H9 (cell line): ENCODE results near the gene RYR3. TPM values are rescaled to one million over a fixed set of nuclear protein-coding genes. Genes with fewer than 3 reads are reported as not detected.

Source experiments
- DNase-seq: peaks from one replicate; pipeline ENCODE4 v3.0.0-alpha.2; 2017
- H2AFZ ChIP-seq: one replicate; pipeline ENCODE4 v1.6.1; 2013; ENCODE audit warnings: mild to moderate bottlenecking, low read length, control low read depth, moderate library complexity
- H2AK5ac ChIP-seq: 2 replicates; pipeline ENCODE4 v1.6.1; 2013; ENCODE audit warnings: low read length, control low read depth, mixed read lengths; ENCODE audit not compliant: insufficient read length
- H2BK120ac ChIP-seq: one replicate; pipeline ENCODE4 v1.6.1; 2013; ENCODE audit warnings: low read depth, mild to moderate bottlenecking, low read length, control low read depth, inconsistent platforms; ENCODE audit not compliant: poor library complexity, severe bottlenecking
- H2BK12ac ChIP-seq: 2 replicates; pipeline ENCODE4 v1.6.1; 2013; ENCODE audit warnings: low read length, control low read depth, mixed read lengths, low read depth; ENCODE audit not compliant: insufficient read length
- H2BK15ac ChIP-seq: 2 replicates; pipeline ENCODE4 v1.6.1; 2013; ENCODE audit warnings: low read depth, low read length, control low read depth
- H2BK20ac ChIP-seq: one replicate; pipeline ENCODE4 v1.6.1; 2013; ENCODE audit warnings: low read depth, mild to moderate bottlenecking, low read length, control low read depth, inconsistent platforms; ENCODE audit not compliant: poor library complexity, severe bottlenecking
- H2BK5ac ChIP-seq: 2 replicates; pipeline ENCODE4 v1.6.1; 2013; ENCODE audit warnings: low read length, control low read depth, mixed read lengths; ENCODE audit not compliant: insufficient read length
- H3K14ac ChIP-seq: 2 replicates; pipeline ENCODE4 v1.6.1; 2013; ENCODE audit warnings: low read length, control low read depth; ENCODE audit not compliant: insufficient read depth
- H3K18ac ChIP-seq: 2 replicates; pipeline ENCODE4 v1.6.1; 2013; ENCODE audit warnings: low read depth, mild to moderate bottlenecking, mixed read lengths, low read length, control low read depth; ENCODE audit not compliant: insufficient read length
- H3K23ac ChIP-seq: 2 replicates; pipeline ENCODE4 v1.6.1; 2013; ENCODE audit warnings: low read length, control low read depth, mixed read lengths, low read depth; ENCODE audit not compliant: insufficient read length
- H3K23me2 ChIP-seq: 2 replicates; pipeline ENCODE4 v1.6.1; 2013; ENCODE audit warnings: low read depth, mild to moderate bottlenecking, mixed read lengths, low read length, control low read depth; ENCODE audit not compliant: insufficient read length, poor library complexity, severe bottlenecking
- H3K27ac ChIP-seq: 2 replicates; pipeline ENCODE4 v1.5.1; 2013; ENCODE audit warnings: low read length, control low read depth, mixed read lengths, low read depth; ENCODE audit not compliant: insufficient read length
- H3K27me3 ChIP-seq: 2 replicates; pipeline ENCODE4 v1.6.1; 2013; ENCODE audit warnings: low read length, control low read depth, inconsistent platforms; ENCODE audit not compliant: insufficient read depth
- H3K4ac ChIP-seq: 2 replicates; pipeline ENCODE4 v1.6.1; 2013; ENCODE audit warnings: low read depth, mild to moderate bottlenecking, control low read depth, inconsistent platforms, low read length, moderate library complexity
- H3K4me1 ChIP-seq: 2 replicates; pipeline ENCODE4 v1.6.1; 2013; ENCODE audit warnings: low read length, control low read depth, inconsistent platforms; ENCODE audit not compliant: insufficient read depth
- H3K4me2 ChIP-seq: 2 replicates; pipeline ENCODE4 v1.6.1; 2013; ENCODE audit warnings: low read length, control low read depth, mixed read lengths; ENCODE audit not compliant: insufficient read length, insufficient read depth
- H3K56ac ChIP-seq: 2 replicates; pipeline ENCODE4 v1.6.1; 2013; ENCODE audit warnings: low read depth, mild to moderate bottlenecking, mixed read lengths, low read length, control low read depth; ENCODE audit not compliant: insufficient read length
- H3K79me1 ChIP-seq: 2 replicates; pipeline ENCODE4 v1.6.1; 2013; ENCODE audit warnings: low read depth, mild to moderate bottlenecking, moderate library complexity, low read length, control low read depth, inconsistent platforms; ENCODE audit not compliant: insufficient read depth, poor library complexity, severe bottlenecking
- H3K79me2 ChIP-seq: 2 replicates; pipeline ENCODE4 v1.6.1; 2013; ENCODE audit warnings: low read length, control low read depth, inconsistent platforms; ENCODE audit not compliant: insufficient read depth
- H3K9ac ChIP-seq: 2 replicates; pipeline ENCODE4 v1.6.1; 2013; ENCODE audit warnings: low read length, control low read depth, mixed read lengths; ENCODE audit not compliant: insufficient read length; ENCODE audit errors: extremely low read depth
- H3K9me3 ChIP-seq: one replicate; pipeline ENCODE4 v1.6.1; 2013; ENCODE audit warnings: low read depth, low read length, inconsistent platforms; ENCODE audit not compliant: control insufficient read depth
- H3T11ph ChIP-seq: one replicate; pipeline ENCODE4 v1.6.1; 2013; ENCODE audit warnings: mild to moderate bottlenecking, low read length, control low read depth, inconsistent platforms
- H4K20me1 ChIP-seq: one replicate; pipeline ENCODE4 v1.6.1; 2013; ENCODE audit not compliant: control insufficient read depth, insufficient read length, insufficient read depth
- H4K5ac ChIP-seq: 2 replicates; pipeline ENCODE4 v1.6.1; 2013; ENCODE audit warnings: low read depth, mild to moderate bottlenecking, mixed read lengths, low read length, control low read depth; ENCODE audit not compliant: insufficient read length
- H4K8ac ChIP-seq: replicated peaks from 2 replicates; pipeline ENCODE4 v1.6.1; 2013; ENCODE audit warnings: low read length, control low read depth, mixed read lengths, low read depth; ENCODE audit not compliant: insufficient read length
- H4K91ac ChIP-seq: 2 replicates; pipeline ENCODE4 v1.6.1; 2013; ENCODE audit warnings: low read depth, mild to moderate bottlenecking, moderate library complexity, mixed read lengths, low read length, control low read depth; ENCODE audit not compliant: insufficient read length
- H3K27ac Mint-ChIP-seq, 3 experiments: 2 replicates in 2 of 3; 3 replicates in 1 of 3; pipeline ENCODE4 v1.8.0; 2020 to 2021; ENCODE audit warnings: mixed read lengths in 3 of 3, mild to moderate bottlenecking in 1 of 3, moderate library complexity in 1 of 3
- H3K27me3 Mint-ChIP-seq: 2 replicates; pipeline ENCODE4 v1.8.0; 2021; ENCODE audit warnings: low read depth, mild to moderate bottlenecking, moderate library complexity, mixed read lengths
- H3K36me3 Mint-ChIP-seq, 3 experiments: 2 replicates in 2 of 3; 3 replicates in 1 of 3; pipeline ENCODE4 v1.8.0; 2020 to 2021; ENCODE audit warnings: low read depth in 3 of 3, mixed read lengths in 3 of 3; ENCODE audit not compliant: insufficient read depth in 1 of 3
- H3K4me1 Mint-ChIP-seq, 2 experiments: 2 replicates each; pipeline ENCODE4 v1.8.0; 2020; ENCODE audit warnings: mixed read lengths in 2 of 2
- H3K4me3 Mint-ChIP-seq, 2 experiments: 2 replicates in 1 of 2; 3 replicates in 1 of 2; pipeline ENCODE4 v1.8.0; 2020 to 2021; ENCODE audit warnings: mild to moderate bottlenecking in 2 of 2, mixed read lengths in 2 of 2, moderate library complexity in 1 of 2
- H3K9me3 Mint-ChIP-seq, 2 experiments: 2 replicates in 1 of 2; 3 replicates in 1 of 2; pipeline ENCODE4 v1.8.0; 2020; ENCODE audit warnings: mild to moderate bottlenecking in 2 of 2, mixed read lengths in 2 of 2, moderate library complexity in 1 of 2
- CTCF ChIP-seq: fragments of 200-600 bp; sonication (generic); conservative IDR thresholded peaks from 3 replicates; pipeline ENCODE4 v1.8.0; 2021; ENCODE audit warnings: antibody characterized with exemption, mild to moderate bottlenecking
- WGBS: extraction: QIAGEN DNeasy Blood & Tissue Kit; methylation state at CpG from one replicate; pipeline ENCODE4 v1.1.7; 2013; ENCODE audit warnings: missing lambda C conversion rate, low lambda C conversion rate, mixed read lengths; ENCODE audit not compliant: insufficient read length; ENCODE audit errors: extremely low coverage; 5-methylcytosine and 5-hydroxymethylcytosine counted together
- total RNA-seq: library from RNA; stranded (reverse); gene quantifications from 2 replicates; pipeline ENCODE4 v1.2.1, GENCODE V29; 2021

RYR3 gene
- total RNA-seq, 1 experiment from 2014 or later = 0.85 TPM

GRCh38 chr15:33629647-33630046 lies 318.9 kb downstream of the RYR3 start:
- Histone ChIP-seq H2AFZ (no peak overlapping the region), H2BK12ac (no peak overlapping the region), H4K91ac (no peak overlapping the region)

More at GRCh38 chr15:33629647-33630046, 318.9 kb downstream of the RYR3 start:
- Histone ChIP-seq H4K20me1 (no peaks in the 10 kb centered on the region), H2BK120ac (no peak overlapping the region), H3K27ac (no peak overlapping the region), H3K18ac (no peak overlapping the region), H3K14ac (no peak overlapping the region), H3K23ac (no peak overlapping the region), H4K5ac (no peak overlapping the region), H2BK15ac (no peak overlapping the region), H3K4ac (no peak overlapping the region), H3K79me1 (no peaks in the 10 kb centered on the region), H3K9ac (no peak overlapping the region), H3T11ph (no peak overlapping the region), H3K4me2 (no peak overlapping the region), H3K4me1 (no peaks in the 10 kb centered on the region), H2BK20ac (no peak overlapping the region), H3K23me2 (no peaks in the 10 kb centered on the region), H4K8ac (no peak overlapping the region), H3K79me2 (no peaks in the 10 kb centered on the region), H3K56ac (no peak overlapping the region), H2BK5ac (no peak overlapping the region), H2AK5ac (no peak overlapping the region), H3K9me3 (no peaks in the 10 kb centered on the region), H3K27me3 (no peaks in the 10 kb centered on the region)
- DNase-seq = no peak
- TF ChIP-seq CTCF = no peak
- Mint-ChIP-seq H3K9me3 (peaks cover 8 to 12% of the 10 kb centered on the region in 2 experiments), H3K27ac (no peak overlapping the region), H3K4me3 (no peak overlapping the region), H3K27me3 (0 out of 2 replicates have a peak, but pooled peaks cover 1% of the 10 kb centered on the region), H3K36me3 (peaks cover 3 to 16% (median 6%) of the 10 kb centered on the region in 3 experiments; a peak in 6 of 7 replicates), H3K4me1 (peaks cover 2 to 4% of the 10 kb centered on the region in 2 experiments; a peak in 2 of 4 replicates)
- WGBS = no CpG with 5 or more reads among the region's 4 CpGs
